NCI-H2029 treated with DMSO at 0.1 percent for 48 hours (cell line): ENCODE data around the gene NAPEPLD.

Source experiments
- DNase-seq: peaks from one replicate; lab custom pipeline; 2025; lab: John Stamatoyannopoulos, UW

The NAPEPLD gene

GRCh38 chr7:103143868-103144267 is 5.0 kb downstream of the NAPEPLD start:
- no peak for DNase-seq

- DNase-seq, result no peak
These were observed 6.4 kb downstream of the NAPEPLD start for GRCh38 chr7:103142494-103142893.

GRCh38 chr7:103141753-103142404 is 7.0 kb downstream of the NAPEPLD start:
- DNase-seq, result no peak

DNA sequence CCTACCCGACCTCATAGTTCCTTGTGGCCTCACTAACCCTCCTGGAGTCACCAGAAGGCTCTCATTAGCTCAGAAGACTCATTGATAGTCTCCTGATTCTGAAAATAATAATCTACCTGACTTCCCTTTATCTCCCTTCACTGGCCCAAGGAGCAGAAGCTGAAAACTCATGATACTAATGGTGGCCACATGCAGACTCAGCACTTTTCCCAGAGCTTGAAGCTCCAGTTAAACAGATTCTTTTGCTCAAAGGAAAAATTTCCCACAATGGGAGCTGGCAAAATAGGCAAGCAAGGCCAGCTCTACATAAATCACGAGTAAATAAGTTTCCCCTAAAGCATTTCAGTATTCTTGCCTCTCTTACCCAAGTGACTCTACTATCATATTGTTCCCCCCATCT is 8.2 kb downstream of the NAPEPLD start:
- no peak for DNase-seq

DNA sequence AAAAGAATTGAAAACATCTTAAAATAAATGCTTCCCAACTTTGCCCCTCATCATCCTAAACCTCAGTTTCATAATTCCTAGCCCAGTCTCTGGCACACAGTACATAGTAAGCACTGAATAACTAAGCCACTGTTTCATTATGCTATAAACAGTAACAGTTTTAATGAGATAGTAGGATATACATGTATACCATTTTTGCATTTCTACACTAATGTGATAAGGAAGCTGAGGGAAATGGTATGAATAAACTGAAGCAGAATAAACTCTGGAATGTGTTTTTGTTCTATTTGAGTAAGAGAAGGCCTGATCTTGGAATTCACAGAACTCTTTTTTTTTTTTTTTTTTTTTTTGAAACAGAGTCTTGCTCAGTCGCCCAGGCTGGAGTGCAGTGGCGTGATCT is 8.8 kb downstream of the NAPEPLD start:
- no peak for DNase-seq

DNA sequence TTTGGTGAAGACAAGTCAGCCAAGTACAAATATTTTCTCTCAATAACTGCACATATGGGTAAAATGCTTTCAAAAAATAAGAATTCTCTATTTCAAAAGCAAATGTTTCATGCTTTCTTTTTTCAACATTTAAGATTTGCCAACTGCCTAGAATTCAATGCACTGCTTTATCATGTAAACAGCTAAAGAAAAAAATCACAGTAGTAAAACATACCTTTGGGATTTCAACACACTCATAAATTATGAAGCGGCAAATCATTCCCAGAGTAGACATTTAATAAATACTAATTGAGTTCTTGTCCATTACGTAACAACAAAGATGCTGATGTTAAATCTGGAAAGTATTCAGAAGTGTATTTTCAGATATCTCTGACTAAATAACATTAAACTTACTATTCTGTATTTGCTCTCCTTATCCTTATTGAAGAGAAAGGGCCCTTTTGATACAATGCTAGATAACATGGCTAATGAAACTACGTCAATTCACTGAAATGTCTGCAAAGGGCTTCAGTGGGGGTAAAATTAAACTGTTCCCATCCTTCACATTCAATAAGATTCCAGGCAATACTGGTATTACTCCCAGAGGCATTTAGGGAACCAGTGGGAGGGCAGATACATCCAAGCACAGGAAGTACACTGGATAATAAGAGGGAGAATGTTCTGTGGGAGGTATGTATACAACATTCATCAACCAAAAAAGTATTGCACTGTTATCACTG is 13.9 kb downstream of the NAPEPLD start:
- DNase-seq, result no peak

DNA sequence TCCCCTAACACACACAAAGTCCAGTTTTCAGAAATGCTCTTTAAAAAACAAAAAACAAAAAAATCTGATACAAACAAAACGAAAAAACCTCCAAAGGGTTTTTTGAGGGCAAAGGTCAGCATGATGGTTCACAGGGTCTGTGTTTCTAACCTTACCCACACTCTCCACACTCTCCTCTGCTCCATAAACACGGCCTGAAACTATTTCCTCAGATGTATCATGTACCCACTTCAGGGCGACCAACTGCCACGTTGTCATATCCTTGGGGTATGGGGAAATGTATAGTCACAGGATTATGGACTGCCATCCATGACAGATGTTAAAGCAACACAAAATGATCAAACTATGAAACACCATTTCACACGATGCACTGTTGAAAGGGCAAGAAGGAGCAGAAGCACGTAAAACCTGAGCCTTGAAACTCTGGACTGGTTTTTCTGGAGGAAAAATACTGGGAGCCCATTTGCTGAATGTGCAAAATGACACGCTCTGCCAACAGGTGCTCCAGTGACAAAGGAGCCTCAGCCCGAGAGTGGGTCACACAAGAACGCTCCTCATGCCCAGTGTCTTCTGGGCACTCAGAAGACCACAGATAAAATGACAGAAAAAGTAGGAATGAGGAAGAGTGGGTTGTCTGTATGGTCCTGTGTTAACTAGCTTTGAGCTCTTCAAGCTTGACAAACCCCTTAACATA is 15.8 kb downstream of the NAPEPLD start:
- peak; percentile 31 for DNase-seq

DNA sequence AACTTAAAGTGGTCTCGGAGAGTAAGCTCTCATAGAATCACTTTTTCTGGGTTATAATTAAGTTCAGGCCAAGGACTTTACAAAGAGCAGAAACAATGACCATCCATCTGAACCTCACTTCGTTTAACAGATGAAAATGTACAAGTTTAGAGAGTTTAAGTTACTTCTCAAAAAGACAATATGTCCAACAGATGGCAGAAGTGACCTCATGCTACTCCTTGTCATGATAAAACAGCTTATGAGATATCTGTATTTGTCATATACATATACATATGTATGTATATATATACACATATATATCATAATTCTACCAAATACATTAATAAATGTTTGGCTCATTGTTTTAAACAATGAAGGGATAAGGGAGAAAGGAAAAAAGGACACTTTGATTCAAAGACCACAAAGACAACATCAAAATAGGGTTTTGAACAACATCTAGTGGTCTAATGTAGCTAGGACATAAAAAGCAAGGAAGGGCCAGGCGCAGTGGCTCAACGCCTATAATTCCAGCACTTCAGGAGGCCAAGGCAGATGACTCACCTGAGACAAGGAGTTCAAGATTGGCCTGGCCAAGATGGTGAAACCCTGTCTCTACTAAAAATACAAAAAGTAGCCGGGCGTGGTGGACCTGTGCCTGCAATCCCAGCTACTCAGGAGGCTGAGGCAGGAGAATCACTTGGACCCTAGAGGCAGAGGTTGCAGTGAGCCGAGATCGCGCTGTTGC is 17.8 kb downstream of the NAPEPLD start:
- DNase-seq, result no peak

DNA sequence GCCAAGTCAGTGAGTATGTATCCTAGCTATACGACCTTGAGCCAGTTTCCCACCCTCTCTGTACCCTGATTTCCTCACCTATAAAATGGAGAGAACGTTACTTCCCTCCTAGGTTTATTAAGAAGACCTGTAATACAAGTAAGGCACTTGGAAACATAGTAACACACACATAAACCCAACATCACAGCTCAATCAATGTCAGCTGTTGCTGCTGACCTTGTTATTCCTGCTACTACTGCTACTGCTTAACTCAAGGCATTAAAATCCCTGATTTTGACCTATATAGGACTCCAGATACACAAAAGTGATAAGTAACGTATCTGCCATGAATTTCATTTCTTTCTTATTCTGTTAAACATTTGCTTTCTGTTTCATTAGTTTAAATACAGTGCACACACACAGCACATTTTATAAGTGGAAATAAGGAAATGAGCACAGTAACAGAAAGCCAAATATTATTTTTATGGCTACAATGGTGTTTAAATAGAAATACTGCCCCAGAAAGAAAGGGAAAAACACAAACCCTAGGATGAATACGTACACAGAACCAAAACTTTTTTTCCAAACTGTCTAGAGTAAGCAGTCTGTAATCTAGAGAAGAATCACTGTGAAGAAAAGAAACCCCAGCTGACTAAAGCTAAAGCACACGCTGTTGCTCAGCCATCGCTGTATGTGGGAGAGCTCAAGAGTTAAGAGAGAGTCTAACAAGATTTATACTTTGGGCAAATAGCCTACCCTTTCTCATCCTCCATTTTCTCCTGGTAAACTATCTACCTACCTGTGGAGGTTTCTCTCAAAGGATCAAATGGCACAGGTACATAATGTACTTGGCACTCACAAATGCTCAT is 19.0 kb downstream of the NAPEPLD start:
- no peak for DNase-seq

GRCh38 chr7:103127006-103127405 is 21.9 kb downstream of the NAPEPLD start:
- no peak for DNase-seq

DNA sequence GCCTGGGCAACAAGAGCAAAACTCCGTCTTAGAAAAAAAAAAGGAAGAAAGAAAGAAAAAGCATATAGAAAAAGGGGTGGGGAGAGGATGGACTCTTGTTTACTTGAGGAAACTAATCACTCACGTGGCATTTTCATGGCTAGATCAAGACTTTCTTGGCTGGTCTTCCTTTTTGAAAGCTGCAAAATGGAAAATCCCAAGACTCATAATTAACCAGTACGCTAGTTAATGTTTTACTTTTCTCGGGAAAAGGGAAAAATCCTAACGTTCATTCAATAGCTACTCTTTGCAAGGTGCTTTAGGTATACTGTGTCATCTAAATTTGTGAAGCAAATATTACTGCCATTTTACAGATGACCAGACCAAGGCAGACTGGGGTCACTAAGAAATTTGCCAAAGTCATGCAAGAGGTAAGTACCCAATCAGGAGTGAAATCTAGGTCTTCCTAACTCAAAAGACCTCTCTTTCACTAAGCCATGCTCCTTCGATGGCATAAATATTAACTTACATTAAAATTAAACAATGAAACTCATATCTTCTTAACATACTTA is 24.4 kb downstream of the NAPEPLD start:
- DNase-seq, result no peak

DNA sequence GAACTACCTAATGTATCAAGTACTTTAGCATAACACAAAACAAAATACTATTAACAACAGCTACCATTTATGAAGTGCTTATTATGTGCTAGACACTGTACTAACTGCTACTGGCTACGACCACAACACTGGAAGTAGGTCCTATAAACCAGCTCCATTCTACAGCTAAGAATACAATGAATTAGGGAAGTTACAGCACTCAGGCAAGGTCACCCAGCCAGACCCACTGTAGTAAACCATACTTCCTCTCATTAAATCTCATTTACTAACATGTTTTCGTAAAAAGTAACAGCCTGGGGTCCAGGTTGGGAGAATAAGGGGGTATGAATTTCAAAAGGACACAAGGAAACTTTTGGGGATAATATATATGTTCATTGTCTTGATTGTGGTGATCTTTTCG is 25.4 kb downstream of the NAPEPLD start:
- no peak for DNase-seq

DNA sequence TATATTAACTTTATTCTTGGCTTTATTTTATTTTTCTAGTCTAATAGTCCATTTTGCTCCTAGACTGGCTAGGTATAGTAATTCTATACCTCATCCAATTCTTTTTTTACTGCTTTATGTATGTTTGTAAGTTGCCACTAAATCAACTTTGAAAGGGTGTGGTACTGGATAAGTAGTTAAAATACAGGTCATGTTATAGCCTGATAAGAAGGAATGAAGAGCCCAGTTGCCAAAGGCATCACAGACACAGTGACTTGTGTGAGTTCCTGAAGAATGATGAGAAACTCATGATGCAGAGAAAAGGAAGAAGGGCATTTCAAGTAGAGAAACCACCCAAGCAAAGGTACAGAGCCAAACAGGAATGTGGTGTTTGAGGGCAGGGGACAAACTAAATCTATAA is 27.3 kb downstream of the NAPEPLD start:
- DNase-seq, result no peak

- DNase-seq, result no peak
These were observed 28.5 kb downstream of the NAPEPLD start for GRCh38 chr7:103120362-103120761.

- DNase-seq, result no peak
These were observed 29.1 kb downstream of the NAPEPLD start for GRCh38 chr7:103119791-103120291.

GRCh38 chr7:103117465-103117864 is 31.4 kb downstream of the NAPEPLD start:
- no peak for DNase-seq

- no peak for DNase-seq
These were observed 31.9 kb downstream of the NAPEPLD start for GRCh38 chr7:103116991-103117390.

DNA sequence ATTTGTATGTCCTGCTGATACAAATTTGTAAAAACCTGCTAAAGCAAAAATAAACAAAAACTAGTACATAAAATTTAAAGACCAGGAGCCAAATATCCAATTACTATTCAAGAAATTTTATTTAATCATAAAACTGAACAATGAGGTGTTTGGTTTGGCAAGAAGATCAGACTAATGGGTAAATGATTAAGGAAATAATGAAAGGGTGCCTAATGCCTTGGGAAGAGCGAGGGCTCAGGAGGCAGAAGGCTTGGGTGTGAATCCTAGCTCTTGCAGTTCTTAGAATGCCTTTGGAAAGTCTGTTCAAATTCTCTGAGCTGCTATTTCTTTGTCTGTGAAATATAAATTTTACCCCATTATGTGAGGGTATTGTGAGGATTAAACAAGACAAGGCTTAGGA is 32.4 kb downstream of the NAPEPLD start:
- no peak for DNase-seq

DNA sequence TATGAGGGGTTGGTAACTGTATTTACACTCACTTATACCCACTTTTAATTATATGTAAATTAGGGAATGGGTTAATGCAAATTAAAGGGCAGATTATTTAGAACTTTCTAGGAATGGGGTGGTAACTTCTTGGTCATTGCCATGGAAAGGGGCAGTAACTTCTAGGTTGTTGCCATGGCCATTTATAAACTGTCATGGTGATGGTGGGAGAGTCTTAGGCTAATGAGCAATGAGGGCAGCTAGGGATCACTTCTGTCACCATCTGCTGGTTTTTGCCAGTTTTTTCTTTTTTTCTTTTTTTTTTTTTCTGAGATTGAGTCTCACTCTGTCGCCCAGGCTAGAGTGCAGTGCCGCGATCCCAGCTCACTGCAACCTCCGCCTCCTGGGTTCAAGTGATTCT is 33.1 kb downstream of the NAPEPLD start:
- no peak for DNase-seq

GRCh38 chr7:103114576-103115008 is 34.3 kb downstream of the NAPEPLD start:
- DNase-seq, result no peak

- no peak for DNase-seq
These were observed 35.7 kb downstream of the NAPEPLD start for GRCh38 chr7:103113164-103113563.
